Cardiac fibroblast (primary cell): ENCODE measurements around the gene LRIG1.
A peak's percentile ranks its signal among the peaks of the same experiment; 100 is the strongest.

Experiments
- DNase-seq, 2 donors: peaks; one replicate each; pipeline versions ENCODE4 v3.0.0 to v3.0.0-alpha.2; 2010; ENCODE audit warnings: low read depth in 2 of 2
- H3K4me3 ChIP-seq, 2 donors: replicated peaks in 1 of 2; 1 replicate in 1 of 2; 2 replicates in 1 of 2; pipeline ENCODE4 v1.5.1; 2011; ENCODE audit warnings: low read depth in 2 of 2, low read length in 2 of 2, mild to moderate bottlenecking in 2 of 2, moderate library complexity in 1 of 2
- TF ChIP-seq, protein P1 (sequence below): IDR thresholded peaks from one replicate; pipeline ENCODE4 v1.5.1; 2011; ENCODE audit warnings: low read depth, mild to moderate bottlenecking, low read length, inconsistent platforms

The LRIG1 gene

DNA sequence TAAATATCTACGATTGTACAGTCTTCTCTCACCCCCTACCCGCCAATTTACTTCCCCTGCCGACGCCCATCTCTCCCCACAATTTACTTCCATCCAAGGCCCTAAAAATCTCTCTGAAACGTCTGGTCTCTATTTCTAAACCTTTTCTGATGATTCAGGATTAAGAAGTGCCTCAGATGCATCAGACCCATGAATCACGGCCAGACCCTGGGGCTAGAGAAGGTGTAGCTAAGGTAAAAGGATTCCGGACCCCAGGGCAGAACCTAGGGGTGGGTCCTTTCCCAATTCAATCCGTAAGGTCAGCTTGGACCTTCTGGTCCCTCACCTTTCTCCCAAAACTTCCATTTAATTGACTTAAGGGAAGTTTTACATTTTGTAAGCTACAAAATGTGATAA, 46.4 kb downstream of the LRIG1 start:
- no peak for DNase-seq
- no peak overlapping the region for H3K4me3 ChIP-seq
- TF ChIP-seq, protein P1, sequence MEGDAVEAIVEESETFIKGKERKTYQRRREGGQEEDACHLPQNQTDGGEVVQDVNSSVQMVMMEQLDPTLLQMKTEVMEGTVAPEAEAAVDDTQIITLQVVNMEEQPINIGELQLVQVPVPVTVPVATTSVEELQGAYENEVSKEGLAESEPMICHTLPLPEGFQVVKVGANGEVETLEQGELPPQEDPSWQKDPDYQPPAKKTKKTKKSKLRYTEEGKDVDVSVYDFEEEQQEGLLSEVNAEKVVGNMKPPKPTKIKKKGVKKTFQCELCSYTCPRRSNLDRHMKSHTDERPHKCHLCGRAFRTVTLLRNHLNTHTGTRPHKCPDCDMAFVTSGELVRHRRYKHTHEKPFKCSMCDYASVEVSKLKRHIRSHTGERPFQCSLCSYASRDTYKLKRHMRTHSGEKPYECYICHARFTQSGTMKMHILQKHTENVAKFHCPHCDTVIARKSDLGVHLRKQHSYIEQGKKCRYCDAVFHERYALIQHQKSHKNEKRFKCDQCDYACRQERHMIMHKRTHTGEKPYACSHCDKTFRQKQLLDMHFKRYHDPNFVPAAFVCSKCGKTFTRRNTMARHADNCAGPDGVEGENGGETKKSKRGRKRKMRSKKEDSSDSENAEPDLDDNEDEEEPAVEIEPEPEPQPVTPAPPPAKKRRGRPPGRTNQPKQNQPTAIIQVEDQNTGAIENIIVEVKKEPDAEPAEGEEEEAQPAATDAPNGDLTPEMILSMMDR, result no peak

DNA sequence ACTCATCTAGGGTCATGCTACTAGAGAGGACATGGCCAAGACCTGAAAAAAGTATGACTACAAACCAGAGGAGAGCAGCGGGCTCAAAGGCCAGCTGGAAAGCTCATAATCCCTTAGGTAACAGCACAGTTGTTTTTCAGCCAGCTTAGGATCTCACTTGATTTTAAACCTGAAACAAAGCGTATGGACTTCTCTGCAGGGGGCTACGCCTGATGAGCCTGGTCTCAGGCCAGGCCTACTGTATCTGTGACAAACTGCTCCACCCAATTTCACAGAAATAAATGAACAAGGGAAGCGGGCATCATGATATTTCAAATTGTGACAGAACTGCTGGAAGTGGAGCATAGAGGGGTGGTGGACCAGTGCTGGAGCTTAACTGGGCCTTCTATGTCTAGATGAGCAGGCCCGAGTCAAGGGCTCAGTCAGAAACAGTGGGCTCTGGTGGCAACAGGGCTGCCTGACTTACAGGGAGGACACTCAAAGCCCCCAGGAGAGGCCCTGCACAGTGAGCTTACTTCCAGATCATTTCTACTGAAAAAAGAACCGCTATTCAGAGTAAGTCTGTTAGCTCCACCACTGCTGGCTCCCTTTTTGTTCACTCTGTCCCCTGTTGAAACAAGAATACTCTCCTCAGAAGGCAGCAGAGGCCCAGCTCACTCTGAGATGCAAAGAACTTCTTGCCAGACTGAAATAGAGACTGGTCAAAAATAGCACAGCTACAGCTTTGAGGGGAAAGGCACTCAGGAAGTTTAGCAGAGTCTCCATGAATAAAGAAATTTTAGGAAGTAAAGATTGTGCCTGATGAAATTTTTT, 47.0 kb downstream of the LRIG1 start:
- no peak for DNase-seq
- no peak overlapping the region for H3K4me3 ChIP-seq
- TF ChIP-seq, protein P1, result no peak

DNA sequence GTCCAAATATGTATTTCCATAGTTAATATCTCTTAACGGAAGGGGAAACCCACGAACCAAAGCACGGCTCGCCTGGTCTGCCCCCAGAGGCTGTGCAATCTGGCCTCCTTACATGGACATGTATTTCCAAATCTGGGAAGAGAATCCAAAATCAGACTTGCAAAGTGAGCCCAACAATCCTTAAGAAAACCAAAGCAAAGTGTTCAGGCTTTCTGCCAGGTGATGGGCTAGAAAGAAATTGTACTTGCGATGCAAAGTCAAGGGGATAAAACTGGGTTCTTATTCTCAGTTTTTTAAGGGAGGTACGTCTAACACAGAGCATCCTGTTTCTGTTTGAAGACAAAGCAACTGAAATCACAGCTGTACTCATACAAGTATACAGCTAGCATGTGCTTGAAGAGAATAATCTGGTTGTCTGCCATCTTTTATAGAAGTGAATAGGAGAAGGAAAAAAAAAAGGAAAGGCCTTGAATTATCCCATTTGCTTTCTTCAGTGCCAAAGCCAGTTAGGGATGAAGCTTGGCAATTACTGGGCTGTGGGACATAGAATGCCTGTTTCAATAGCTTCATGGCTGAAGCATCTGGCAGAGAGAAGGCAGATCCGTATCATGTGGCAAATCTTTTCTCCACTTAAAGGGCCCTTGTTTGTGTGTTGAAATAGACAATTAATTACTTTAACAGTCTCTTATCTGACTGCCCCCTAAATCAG, 48.4 kb downstream of the LRIG1 start:
- no peak overlapping the region for H3K4me3 ChIP-seq
- DNase-seq, result peak in 1 of 2 donors; percentile 45
- TF ChIP-seq, protein P1, result no peak

DNA sequence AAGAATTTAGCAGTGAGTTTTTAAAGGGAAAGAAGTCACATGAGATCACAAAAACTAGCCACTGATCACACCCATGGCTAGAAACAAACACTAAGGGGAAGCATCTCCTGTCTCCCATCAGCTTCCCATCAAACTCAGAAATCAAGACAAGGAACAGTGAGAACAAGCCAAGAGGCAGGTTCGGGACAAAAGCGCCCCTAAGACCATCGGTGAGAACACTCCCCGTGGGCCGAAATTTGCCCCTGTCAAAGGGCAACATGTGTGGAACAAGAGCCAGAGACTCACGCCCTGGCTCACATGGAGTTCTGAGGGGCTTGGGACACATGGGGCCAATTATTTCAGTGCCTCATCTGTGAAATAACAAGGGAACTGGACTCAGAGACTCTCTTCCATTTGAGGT, 49.1 kb downstream of the LRIG1 start:
- DNase-seq, result no peak
- TF ChIP-seq, protein P1, result no peak

DNA sequence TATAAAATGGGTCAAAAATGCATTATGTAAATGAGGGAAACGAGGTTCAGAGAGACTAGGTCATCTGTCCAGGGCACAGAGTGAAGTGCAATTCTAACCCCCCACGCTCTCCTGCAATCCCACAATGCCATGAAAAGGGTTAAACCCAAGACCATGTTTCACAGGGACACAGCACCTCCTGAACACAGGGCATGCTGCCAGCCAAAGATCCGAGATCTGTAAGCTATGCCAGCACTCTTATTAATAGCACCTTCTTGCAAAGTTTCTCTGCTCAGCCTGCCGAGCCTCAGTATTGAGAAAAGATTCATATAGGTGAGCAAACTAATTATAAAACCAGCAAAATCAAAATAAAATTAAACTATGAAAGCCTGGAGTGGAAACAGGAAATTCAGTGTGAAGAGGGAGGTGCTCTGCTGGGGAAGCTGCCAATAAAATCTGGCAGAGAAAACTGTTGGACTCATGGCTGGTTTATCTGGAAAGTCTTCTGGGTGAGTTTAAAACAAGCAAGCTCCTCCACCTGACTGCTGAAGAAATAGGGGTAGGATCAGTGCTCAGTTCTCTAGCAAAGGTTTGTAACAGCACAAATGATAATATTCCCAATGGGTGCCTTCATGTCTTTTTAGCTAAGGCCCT, 50.3 kb downstream of the LRIG1 start:
- TF ChIP-seq, protein P1, result no peak
- DNase-seq, result peak; percentile 72 to 83
- no peak overlapping the region for H3K4me3 ChIP-seq

More for the DNA sequence above, 49.1 kb downstream of the LRIG1 start:
- H3K4me3 ChIP-seq, result no peak overlapping the region

DNA sequence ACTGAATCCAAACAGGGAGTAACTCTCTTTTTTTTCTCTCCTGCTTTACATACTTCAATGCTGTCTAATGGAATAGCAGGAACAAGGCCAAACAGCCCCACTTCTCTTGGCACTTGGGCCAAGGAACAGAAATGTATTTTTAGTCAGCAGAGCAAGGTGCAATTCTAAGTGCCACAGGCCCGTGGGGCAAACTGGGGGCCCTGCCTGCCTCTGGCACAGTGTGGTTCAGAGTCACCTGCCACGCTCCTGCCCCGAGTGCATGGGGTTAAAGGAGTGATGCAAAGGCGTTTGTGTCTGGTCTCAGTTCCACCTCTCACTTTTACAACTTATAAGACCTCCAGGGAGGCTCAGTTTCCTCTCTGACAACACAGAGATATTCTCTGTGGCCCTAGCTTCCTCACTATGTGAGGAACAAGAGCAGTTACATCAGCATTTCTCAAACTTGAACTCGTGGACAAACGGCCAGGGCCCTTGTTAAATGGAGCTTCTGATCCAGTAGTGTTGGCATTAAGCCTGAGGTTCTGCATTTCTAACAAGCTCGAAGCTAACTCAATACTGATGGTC, 51.3 kb downstream of the LRIG1 start:
- TF ChIP-seq, protein P1, result no peak
- peak in 1 of 2 donors; percentile 34 for DNase-seq

More for the DNA sequence above, 51.3 kb downstream of the LRIG1 start:
- no peak overlapping the region for H3K4me3 ChIP-seq
